Measurements from ENCODE around the gene DIO3.

The DIO3 gene

DNA sequence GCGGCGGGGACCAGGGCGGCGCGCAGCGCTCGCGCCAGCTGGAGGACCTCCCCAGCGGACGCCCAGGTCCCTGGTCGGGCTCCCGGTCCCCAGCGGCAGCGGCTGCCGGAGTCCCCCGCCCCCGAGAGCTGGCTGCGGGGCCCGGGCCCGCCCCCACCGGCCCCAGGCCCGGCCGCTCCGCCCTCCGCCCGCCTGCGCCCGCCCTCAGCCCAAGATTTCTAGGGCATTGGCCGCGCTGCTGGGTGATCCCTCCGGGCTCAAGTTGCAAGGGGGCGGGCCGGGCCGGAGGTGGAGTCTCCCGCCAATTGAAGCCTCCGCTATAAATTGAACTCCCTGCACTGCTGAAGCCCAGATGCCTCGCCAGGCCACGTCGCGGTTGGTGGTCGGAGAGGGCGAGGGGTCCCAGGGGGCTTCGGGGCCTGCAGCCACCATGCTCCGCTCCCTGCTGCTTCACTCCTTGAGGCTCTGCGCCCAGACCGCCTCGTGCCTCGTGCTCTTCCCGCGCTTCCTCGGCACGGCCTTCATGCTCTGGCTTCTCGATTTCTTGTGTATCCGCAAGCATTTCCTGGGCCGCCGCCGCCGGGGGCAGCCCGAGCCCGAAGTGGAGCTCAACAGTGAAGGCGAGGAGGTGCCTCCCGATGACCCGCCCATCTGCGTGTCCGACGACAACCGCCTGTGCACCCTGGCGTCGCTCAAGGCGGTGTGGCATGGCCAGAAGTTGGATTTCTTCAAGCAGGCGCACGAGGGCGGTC is at the start of gene DIO3:
TSS of gene DIO3 (plus strand) at position 351 of the 752 bp plus-strand sequence.
- no peak within 1 kb of the TSS for H3K4me3 ChIP-seq (ENCODE audit: low read depth, low read length)
- TF ChIP-seq, protein P1, sequence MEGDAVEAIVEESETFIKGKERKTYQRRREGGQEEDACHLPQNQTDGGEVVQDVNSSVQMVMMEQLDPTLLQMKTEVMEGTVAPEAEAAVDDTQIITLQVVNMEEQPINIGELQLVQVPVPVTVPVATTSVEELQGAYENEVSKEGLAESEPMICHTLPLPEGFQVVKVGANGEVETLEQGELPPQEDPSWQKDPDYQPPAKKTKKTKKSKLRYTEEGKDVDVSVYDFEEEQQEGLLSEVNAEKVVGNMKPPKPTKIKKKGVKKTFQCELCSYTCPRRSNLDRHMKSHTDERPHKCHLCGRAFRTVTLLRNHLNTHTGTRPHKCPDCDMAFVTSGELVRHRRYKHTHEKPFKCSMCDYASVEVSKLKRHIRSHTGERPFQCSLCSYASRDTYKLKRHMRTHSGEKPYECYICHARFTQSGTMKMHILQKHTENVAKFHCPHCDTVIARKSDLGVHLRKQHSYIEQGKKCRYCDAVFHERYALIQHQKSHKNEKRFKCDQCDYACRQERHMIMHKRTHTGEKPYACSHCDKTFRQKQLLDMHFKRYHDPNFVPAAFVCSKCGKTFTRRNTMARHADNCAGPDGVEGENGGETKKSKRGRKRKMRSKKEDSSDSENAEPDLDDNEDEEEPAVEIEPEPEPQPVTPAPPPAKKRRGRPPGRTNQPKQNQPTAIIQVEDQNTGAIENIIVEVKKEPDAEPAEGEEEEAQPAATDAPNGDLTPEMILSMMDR (IDR thresholded peaks at IDR 0.05; ENCODE audit: low read depth, low read length, missing control alignments) = no peak
- no peak for DNase-seq (ENCODE audit: low read depth)
- in situ Hi-C loops (cut with HindIII; ENCODE audit: low sequenced_read_pairs) = no loop called here

DNA sequence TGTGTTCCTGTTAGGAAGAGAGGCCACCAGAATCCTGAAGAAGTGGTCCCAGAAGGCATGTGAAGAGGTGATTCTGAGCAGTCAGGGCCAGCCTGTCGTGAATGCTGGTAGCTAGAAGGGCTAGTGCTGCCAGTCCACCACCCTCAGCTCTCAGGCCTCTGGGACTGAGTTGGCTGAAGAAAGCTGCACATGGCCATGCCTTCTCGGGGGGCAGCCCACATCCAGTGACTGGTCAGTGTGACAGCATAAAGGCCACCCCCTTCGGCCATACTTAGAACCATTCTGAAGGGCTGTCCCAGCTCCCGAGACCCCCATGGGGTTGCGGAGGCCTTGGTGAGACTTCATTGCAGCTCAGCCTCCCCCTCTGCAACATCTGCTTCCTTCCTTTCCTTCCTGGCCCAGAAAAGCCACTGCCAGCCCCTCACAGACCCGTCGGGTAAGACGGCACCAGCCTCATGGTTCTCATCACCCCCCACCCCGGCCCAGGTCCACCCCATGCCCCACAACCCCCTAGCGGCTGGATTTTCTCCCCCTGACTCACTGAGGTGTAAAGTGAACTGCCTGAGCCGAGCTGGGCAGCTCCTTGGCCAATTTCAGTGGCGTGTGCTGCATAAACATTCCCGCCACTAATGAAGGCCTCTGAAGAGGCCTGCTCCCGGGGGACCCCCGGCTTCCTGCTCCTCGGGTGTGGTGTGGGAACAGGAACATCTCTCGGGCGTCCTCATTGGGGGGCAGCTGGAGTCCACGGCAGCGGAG is 49.5 kb upstream of the DIO3 start:
- no peak for DNase-seq (ENCODE audit: low read depth)
- TF ChIP-seq, protein P1 (IDR thresholded peaks at IDR 0.05; ENCODE audit: low read depth, low read length, missing control alignments) = no peak
- H3K4me3 ChIP-seq (ENCODE audit: low read depth, low read length) = no peak overlapping the region
- in situ Hi-C loops (cut with HindIII; ENCODE audit: low sequenced_read_pairs) = loop anchor here (25.0 kb wide), 1 partner anchor 174 kb away; no protein-coding TSS in a partner anchor

DNA sequence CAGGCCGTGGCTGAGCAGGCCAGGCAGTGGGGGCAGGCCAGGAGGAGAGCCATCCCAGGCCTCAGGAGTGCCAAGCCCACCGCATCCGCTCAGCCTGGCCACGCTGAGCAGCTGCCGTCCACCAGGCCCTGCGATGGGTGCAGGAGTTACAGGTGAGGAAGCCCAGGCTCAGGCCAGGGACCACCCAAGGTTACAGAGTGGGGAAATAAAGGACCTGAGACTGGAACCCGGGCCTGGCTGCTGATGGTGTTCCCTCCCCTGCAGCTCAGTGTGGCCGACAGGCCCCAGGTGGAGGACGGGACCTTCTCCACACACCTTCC is 49.0 kb upstream of the DIO3 start:
- in situ Hi-C loops (cut with HindIII; ENCODE audit: low sequenced_read_pairs) = loop anchor here (25.0 kb wide), 1 partner anchor 175 kb away; no protein-coding TSS in a partner anchor
- no peak overlapping the region for H3K4me3 ChIP-seq (ENCODE audit: low read depth, low read length)
- DNase-seq (ENCODE audit: low read depth) = no peak
- TF ChIP-seq, protein P1 (IDR thresholded peaks at IDR 0.05; ENCODE audit: low read depth, low read length, missing control alignments) = no peak

DNA sequence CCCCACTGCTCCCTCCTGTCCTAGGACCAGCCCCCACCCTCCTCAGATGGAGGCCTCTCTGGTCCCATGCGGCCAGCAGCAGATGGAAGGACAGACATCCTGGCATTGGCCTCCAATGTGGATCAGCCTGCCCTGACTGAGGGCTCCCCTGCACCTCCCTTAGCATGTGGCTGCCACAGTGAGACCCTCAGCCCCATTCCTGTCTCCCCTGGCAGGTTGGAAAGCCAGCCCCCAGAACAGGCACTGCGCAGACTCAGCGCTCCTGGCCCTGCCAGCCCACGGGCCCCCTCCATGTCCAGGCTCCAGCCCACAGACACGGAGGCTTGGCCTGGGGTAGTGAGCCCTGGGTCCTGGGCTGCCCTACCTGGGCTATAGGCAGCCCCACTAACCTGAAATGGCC is 47.2 kb upstream of the DIO3 start:
- in situ Hi-C loops (cut with HindIII; ENCODE audit: low sequenced_read_pairs) = loop anchor here (25.0 kb wide), 1 partner anchor 177 kb away; no protein-coding TSS in a partner anchor
- TF ChIP-seq, protein P1 (IDR thresholded peaks at IDR 0.05; ENCODE audit: low read depth, low read length, missing control alignments) = no peak
- H3K4me3 ChIP-seq (ENCODE audit: low read depth, low read length) = no peak overlapping the region
- DNase-seq (ENCODE audit: low read depth) = no peak

DNA sequence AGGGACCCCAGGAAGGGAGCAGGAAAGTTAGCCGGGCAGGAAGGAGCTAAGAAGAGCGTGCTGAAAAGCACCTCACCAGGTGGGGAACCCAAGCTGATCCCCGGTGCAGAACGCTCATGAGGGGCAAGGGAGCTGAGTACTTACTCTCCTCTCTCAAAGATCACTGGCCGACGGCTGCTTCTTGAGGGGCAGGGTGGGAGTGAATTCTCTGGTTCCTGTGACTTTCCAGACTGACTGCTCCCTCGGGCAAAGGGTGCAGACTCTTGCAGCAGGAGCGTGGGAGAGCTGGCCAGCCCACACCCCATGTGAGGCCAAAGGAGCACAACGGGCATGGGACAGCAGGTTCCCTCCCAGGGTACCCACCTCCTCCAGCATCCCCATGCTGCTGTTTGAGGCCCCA is 44.9 kb upstream of the DIO3 start:
- DNase-seq (ENCODE audit: low read depth) = no peak
- H3K4me3 ChIP-seq (ENCODE audit: low read depth, low read length) = no peak overlapping the region
- TF ChIP-seq, protein P1 (IDR thresholded peaks at IDR 0.05; ENCODE audit: low read depth, low read length, missing control alignments) = no peak
- in situ Hi-C loops (cut with HindIII; ENCODE audit: low sequenced_read_pairs) = loop anchor here (25.0 kb wide), 1 partner anchor 179 kb away; no protein-coding TSS in a partner anchor

DNA sequence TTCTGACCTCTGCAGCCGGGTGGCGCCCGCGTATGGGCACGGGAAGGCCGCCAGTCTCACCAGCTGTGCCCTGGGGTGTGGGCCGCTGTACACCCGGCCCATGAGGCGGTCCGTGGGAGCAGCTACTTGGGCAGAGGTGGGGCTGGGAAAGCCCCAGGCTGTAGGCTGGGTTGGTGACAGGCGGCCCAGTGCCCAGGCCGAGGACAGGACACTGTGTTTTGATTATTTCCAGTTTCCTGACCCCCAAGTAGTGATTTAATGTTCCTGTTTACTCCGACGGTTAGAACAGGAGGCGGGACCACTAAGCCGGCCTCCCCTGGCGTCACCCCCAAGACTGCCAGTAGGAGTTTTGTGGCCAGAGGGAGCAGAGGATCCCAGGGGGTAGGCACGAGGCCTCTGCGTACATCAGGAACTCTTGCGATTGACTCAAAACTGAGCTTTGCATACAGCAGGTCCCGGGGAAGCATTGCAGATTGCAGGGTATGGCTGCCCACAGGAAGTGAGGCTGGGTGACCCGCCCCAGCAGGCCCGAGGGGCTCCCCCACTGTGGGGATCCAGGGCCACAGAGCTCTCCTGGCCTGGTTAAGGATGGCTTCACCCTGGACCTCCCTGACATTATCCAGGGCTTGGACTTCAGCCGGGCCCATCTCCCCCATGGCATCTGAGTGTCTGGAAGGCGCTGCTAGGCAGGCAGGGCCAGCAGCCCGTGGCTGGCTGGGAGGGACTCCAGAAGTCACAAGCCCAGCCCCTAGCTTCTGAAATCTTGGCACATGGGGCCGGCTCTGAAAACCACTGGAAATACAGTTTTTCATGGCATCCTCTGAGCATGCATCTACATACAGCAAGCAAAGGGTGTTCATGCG is 42.5 kb upstream of the DIO3 start:
- TF ChIP-seq, protein P1 (IDR thresholded peaks at IDR 0.05; ENCODE audit: low read depth, low read length, missing control alignments) = no peak
- no peak overlapping the region for H3K4me3 ChIP-seq (ENCODE audit: low read depth, low read length)
- in situ Hi-C loops (cut with HindIII; ENCODE audit: low sequenced_read_pairs) = loop anchor here (25.0 kb wide), 1 partner anchor 182 kb away; no protein-coding TSS in a partner anchor
- DNase-seq (ENCODE audit: low read depth) = no peak
